Muscle layer of duodenum (tissue), 2 donors: ENCODE data around the gene KRTAP5-2.

Experiments
- H3K27ac ChIP-seq: one replicate; pipeline ENCODE4 v1.7.0; 2013; ENCODE audit warnings: mild to moderate bottlenecking, low read length
- H3K27me3 ChIP-seq: one replicate; pipeline ENCODE4 v1.7.0; 2013; ENCODE audit warnings: low read depth, mild to moderate bottlenecking, control low read depth, low read length
- H3K36me3 ChIP-seq, 2 donors: one replicate each; pipeline ENCODE4 v1.7.0; 2013; ENCODE audit warnings: low read length in 2 of 2, control low read depth in 1 of 2, mild to moderate bottlenecking in 1 of 2; ENCODE audit not compliant: insufficient read depth in 2 of 2, control insufficient read depth in 1 of 2
- H3K4me1 ChIP-seq, 2 donors: one replicate each; pipeline ENCODE4 v1.7.0; 2013; ENCODE audit warnings: low read length in 2 of 2, mild to moderate bottlenecking in 2 of 2, control low read depth in 1 of 2, moderate library complexity in 1 of 2; ENCODE audit not compliant: insufficient read depth in 2 of 2, control insufficient read depth in 1 of 2
- H3K4me3 ChIP-seq, 2 donors: one replicate each; pipeline ENCODE4 v1.7.0; 2013; ENCODE audit warnings: low read length in 2 of 2, low read depth in 1 of 2, mild to moderate bottlenecking in 1 of 2
- H3K9me3 ChIP-seq, 2 donors: one replicate each; pipeline ENCODE4 v1.7.0; 2013; ENCODE audit warnings: low read length in 2 of 2, control low read depth in 1 of 2, mild to moderate bottlenecking in 1 of 2; ENCODE audit not compliant: control insufficient read depth in 1 of 2
- donor health status: healthy.

KRTAP5-2 gene

GRCh38 chr11:1571760-1572196 is 26.3 kb downstream of the KRTAP5-2 start:
- Histone ChIP-seq H3K4me1 (peaks cover 2 to 62% of the 10 kb centered on the region in 2 donors), H3K36me3 (no peaks in the 10 kb centered on the region), H3K4me3 (peak overlapping the region in 1 of 2 donors; percentile 78), H3K9me3 (no peaks in the 10 kb centered on the region), H3K27ac (no peak overlapping the region), H3K27me3 (no peaks in the 10 kb centered on the region)

GRCh38 chr11:1570896-1571759 is 27.0 kb downstream of the KRTAP5-2 start:
- H3K27ac ChIP-seq, result no peak overlapping the region
- H3K9me3 ChIP-seq, result no peaks in the 10 kb centered on the region
- peak overlapping the region; percentile 56 to 78 for H3K4me3 ChIP-seq
- H3K36me3 ChIP-seq, result no peaks in the 10 kb centered on the region
- no peaks in the 10 kb centered on the region for H3K27me3 ChIP-seq
- H3K4me1 ChIP-seq, result peaks cover 2 to 63% of the 10 kb centered on the region in 2 donors

DNA sequence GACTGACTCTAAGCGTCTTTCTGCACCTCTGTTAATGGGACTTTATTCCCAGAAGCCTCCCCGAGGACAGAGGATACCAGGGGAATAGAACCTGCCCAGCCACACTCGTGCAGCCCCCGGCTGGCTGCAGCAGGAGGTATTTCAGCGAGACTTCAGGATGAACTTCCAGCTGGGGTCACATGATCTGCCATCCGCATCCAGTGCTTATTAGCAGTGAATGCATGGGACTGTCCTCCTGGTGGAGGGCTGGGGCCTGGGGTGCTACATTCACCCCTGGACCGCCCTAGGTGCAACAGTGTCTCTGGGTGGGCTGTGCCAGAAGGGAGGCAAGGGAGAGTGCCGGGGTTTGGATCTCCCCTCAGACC is 27.6 kb downstream of the KRTAP5-2 start:
- Histone ChIP-seq H3K9me3 (no peaks in the 10 kb centered on the region), H3K4me1 (peaks cover 2 to 69% of the 10 kb centered on the region in 2 donors), H3K27me3 (no peaks in the 10 kb centered on the region), H3K4me3 (peak overlapping the region; percentile 56 to 78), H3K27ac (no peak overlapping the region), H3K36me3 (no peaks in the 10 kb centered on the region)

DNA sequence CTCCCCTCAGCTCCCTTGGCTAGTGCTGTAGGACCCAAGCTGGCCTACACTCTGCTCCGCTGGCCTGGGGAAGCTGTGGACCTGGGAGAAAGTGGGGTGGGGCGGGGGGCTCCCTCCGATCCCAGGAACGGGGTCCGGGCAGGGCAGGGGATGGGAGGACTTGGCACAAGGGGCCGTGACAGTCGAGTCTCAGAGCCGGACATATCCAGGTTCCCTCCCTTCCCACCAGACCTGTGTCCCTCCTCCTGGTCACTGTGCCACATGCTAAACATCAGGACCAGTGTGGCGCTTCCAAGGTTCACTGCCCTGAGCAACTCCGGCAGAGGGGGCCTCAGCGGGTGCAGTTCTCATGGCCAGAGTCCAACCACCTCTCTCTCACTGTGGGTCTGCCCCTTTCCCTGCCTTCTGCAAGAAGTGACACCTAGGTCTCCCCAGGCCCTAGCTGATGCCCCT is 28.1 kb downstream of the KRTAP5-2 start:
- Histone ChIP-seq H3K27me3 (no peaks in the 10 kb centered on the region), H3K27ac (no peak overlapping the region), H3K9me3 (no peaks in the 10 kb centered on the region), H3K36me3 (no peaks in the 10 kb centered on the region), H3K4me1 (peaks cover 2 to 74% of the 10 kb centered on the region in 2 donors), H3K4me3 (peak overlapping the region; percentile 56 to 78)

- Histone ChIP-seq H3K27me3 (no peaks in the 10 kb centered on the region), H3K4me1 (peaks cover 2 to 78% of the 10 kb centered on the region in 2 donors), H3K4me3 (no peak overlapping the region), H3K9me3 (no peaks in the 10 kb centered on the region), H3K27ac (no peak overlapping the region), H3K36me3 (no peaks in the 10 kb centered on the region)
These were observed 28.8 kb downstream of the KRTAP5-2 start for GRCh38 chr11:1569251-1569780.

GRCh38 chr11:1568441-1568911 is 29.6 kb downstream of the KRTAP5-2 start:
- no peak overlapping the region for H3K27ac ChIP-seq
- H3K27me3 ChIP-seq, result no peaks in the 10 kb centered on the region
- H3K36me3 ChIP-seq, result no peaks in the 10 kb centered on the region
- H3K4me3 ChIP-seq, result no peak overlapping the region
- no peaks in the 10 kb centered on the region for H3K9me3 ChIP-seq
- peaks cover 2 to 78% of the 10 kb centered on the region in 2 donors for H3K4me1 ChIP-seq

DNA sequence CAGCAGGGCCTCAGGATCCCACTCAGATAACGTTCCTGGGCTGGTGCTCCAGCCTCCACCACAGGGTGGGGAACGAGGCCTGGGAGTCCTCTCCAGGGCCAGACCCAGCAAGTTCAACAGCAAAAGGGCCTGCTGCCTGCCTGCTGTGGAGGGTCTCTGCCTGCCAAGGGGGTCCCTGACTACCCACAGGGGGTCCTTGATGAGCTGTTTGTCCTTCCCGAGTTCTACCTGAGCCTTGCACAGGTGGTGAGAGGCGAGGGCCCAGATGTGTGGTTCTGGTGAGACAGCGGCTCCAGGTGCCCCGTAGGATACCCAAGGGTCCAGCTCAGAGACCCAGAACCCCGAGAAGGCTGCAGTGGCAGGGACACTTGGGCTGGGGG is 30.4 kb downstream of the KRTAP5-2 start:
- Histone ChIP-seq H3K27ac (no peak overlapping the region), H3K36me3 (peaks cover 0 to 6% of the 10 kb centered on the region in 2 donors), H3K4me1 (peaks cover 2 to 73% of the 10 kb centered on the region in 2 donors), H3K9me3 (no peaks in the 10 kb centered on the region), H3K4me3 (no peak overlapping the region), H3K27me3 (no peaks in the 10 kb centered on the region)

GRCh38 chr11:1567052-1567720 is 30.9 kb downstream of the KRTAP5-2 start:
- Histone ChIP-seq H3K4me1 (peaks cover 2 to 70% of the 10 kb centered on the region in 2 donors), H3K27me3 (no peaks in the 10 kb centered on the region), H3K36me3 (peaks cover 0 to 6% of the 10 kb centered on the region in 2 donors), H3K27ac (no peak overlapping the region), H3K4me3 (no peak overlapping the region), H3K9me3 (no peaks in the 10 kb centered on the region)

DNA sequence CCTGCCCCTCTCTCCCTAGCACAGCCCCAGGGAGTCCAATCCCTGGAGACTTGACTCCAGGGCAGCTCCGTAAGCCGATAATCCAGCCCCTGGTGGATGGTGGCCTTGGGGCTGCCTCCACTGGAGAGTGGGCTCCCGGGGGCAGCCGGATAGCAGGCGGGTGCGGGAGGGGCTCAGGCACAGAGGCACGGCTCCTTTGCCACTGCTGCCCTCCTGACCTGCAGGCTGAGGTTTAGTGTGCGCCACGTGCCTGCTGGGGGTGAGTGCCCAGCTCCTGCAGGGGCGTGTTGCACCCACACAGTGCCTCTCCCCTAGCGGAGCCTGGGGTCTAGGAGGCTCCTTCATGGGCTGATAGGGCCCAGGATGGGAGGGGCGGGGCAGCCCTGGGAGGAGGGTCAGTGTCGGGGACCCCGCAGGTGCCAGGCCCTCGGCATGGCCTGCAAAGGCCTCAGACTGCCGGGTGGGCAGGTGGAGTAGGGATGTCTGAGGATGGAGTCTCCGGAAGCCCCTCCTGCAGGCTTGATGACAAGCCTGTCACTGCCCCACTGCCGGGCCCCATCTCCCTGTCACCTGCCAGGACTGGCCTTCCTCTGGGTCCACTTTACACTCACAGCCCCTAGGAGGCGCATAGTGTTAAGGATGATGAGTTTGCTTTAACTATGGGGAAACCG is 31.6 kb downstream of the KRTAP5-2 start:
- no peak overlapping the region for H3K27ac ChIP-seq
- H3K36me3 ChIP-seq, result peaks cover 0 to 12% of the 10 kb centered on the region in 2 donors
- H3K9me3 ChIP-seq, result no peaks in the 10 kb centered on the region
- H3K4me3 ChIP-seq, result no peak overlapping the region
- no peaks in the 10 kb centered on the region for H3K27me3 ChIP-seq
- H3K4me1 ChIP-seq, result peaks cover 2 to 70% of the 10 kb centered on the region in 2 donors

- Histone ChIP-seq H3K4me1 (peaks cover 2 to 66% of the 10 kb centered on the region in 2 donors), H3K4me3 (no peak overlapping the region), H3K27ac (no peak overlapping the region)
These were observed 32.2 kb downstream of the KRTAP5-2 start for GRCh38 chr11:1565904-1566247.

More at GRCh38 chr11:1565904-1566247, 32.2 kb downstream of the KRTAP5-2 start:
- Histone ChIP-seq H3K27me3 (no peaks in the 10 kb centered on the region), H3K9me3 (no peaks in the 10 kb centered on the region), H3K36me3 (peaks cover 0 to 12% of the 10 kb centered on the region in 2 donors)
